Ishikawa (cell line): Measurements from ENCODE around the gene SEC24D.

ENCODE experiments used
- CEBPB ChIP-seq: IDR thresholded peaks from 2 replicates; pipeline ENCODE4 v1.6.1; 2012
- CREB1 ChIP-seq: IDR thresholded peaks from 2 replicates; pipeline ENCODE4 v1.6.1; 2012; ENCODE audit warnings: low read depth
- EGR1 ChIP-seq: IDR thresholded peaks from 2 replicates; pipeline ENCODE4 v1.6.1; 2012
- EP300 ChIP-seq: IDR thresholded peaks from 2 replicates; pipeline ENCODE4 v1.6.1; 2012; ENCODE audit warnings: borderline replicate concordance
- FOXM1 ChIP-seq: IDR thresholded peaks from 2 replicates; pipeline ENCODE4 v1.6.1; 2012; ENCODE audit warnings: low read depth, borderline replicate concordance
- NFIC ChIP-seq: IDR thresholded peaks from 2 replicates; pipeline ENCODE4 v1.6.1; 2012
- RAD21 ChIP-seq: IDR thresholded peaks from 2 replicates; pipeline ENCODE4 v1.6.1; 2012; ENCODE audit warnings: low read depth
- TAF1 ChIP-seq: IDR thresholded peaks from 2 replicates; pipeline ENCODE4 v1.6.1; 2012; ENCODE audit warnings: low read depth, mild to moderate bottlenecking
- TCF12 ChIP-seq: IDR thresholded peaks from 2 replicates; pipeline ENCODE4 v1.6.1; 2012; ENCODE audit warnings: low read depth
- TEAD4 ChIP-seq: IDR thresholded peaks from 2 replicates; pipeline ENCODE4 v1.6.1; 2012
- YY1 ChIP-seq: IDR thresholded peaks from 2 replicates; pipeline ENCODE4 v1.6.1; 2012; ENCODE audit warnings: low read depth
- ZBTB7A ChIP-seq: IDR thresholded peaks from 2 replicates; pipeline ENCODE4 v1.6.1; 2012; ENCODE audit warnings: low read depth
- TF ChIP-seq, protein P1 (sequence below): IDR thresholded peaks from 2 replicates; pipeline ENCODE4 v1.6.1; 2012
- TF ChIP-seq, protein P2 (sequence below): IDR thresholded peaks from 2 replicates; pipeline ENCODE4 v1.6.1; 2012
- TF ChIP-seq, protein P3 (sequence below): IDR thresholded peaks from 2 replicates; pipeline ENCODE4 v1.6.1; 2012; ENCODE audit warnings: low read depth, mild to moderate bottlenecking

Gene SEC24D

DNA sequence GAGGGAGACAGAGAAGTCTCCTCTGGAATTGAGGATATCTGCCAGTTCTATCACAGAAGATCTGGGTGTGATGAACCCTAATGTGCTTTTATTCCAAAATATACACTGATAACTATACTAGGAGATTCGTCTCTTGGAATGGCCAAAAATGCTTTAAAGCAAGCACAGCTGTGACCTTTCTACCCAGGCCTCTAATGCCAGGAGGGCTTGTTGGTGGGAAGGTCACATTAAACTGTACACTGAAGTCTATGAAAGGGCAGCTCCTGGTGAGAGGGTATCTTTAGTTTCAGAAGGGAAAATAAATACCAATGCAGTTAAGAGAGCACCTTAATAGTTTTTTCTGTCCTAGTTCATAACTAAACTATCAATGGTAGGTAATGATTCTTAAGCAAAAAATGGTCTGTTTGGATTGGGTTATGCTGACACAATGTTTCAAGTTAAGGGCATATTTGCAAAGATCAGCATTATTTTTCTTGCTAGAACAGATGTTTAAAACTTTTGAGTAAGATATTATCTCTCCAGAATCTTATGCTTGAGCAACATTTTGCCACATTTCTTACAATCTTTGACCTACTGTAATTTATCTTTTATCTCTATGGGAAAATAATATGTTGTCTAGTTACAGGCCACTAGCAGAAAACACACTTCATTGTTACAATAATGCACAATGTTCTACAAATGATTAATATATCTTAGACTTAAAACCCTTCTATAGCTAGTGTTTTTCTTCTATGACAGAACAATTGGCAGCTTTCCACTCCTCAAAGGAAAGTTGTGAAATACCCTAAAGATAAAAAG, 59.6 kb downstream of the SEC24D start:
- TF ChIP-seq CREB1 (no peak), TCF12 (no peak), NFIC (no peak), FOXM1 (no peak), EP300 (no peak)
- TF ChIP-seq, protein P1, sequence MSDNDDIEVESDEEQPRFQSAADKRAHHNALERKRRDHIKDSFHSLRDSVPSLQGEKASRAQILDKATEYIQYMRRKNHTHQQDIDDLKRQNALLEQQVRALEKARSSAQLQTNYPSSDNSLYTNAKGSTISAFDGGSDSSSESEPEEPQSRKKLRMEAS: no peak
- TF ChIP-seq, protein P2, sequence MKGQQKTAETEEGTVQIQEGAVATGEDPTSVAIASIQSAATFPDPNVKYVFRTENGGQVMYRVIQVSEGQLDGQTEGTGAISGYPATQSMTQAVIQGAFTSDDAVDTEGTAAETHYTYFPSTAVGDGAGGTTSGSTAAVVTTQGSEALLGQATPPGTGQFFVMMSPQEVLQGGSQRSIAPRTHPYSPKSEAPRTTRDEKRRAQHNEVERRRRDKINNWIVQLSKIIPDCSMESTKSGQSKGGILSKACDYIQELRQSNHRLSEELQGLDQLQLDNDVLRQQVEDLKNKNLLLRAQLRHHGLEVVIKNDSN: no peak

DNA sequence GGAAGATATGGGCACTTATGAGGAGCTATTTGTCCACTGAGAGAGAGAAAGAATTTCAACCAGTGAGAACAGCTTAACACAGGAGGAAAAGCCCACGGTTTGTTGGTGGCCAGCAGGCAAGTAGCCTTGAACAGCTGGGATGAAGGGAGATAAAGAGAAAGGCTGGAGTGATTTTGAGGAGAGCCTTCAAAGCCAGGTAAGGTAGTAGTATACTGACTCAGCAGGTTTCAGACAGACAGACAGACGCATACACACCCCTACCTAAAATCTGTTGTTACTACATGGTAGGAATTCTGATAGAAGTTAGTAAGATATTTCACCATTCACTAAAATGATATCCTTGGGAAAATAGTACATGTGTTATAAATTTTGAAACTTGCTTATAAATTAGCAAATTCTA, 60.5 kb downstream of the SEC24D start:
- TF ChIP-seq, protein P1: no peak
- TF ChIP-seq, protein P3, sequence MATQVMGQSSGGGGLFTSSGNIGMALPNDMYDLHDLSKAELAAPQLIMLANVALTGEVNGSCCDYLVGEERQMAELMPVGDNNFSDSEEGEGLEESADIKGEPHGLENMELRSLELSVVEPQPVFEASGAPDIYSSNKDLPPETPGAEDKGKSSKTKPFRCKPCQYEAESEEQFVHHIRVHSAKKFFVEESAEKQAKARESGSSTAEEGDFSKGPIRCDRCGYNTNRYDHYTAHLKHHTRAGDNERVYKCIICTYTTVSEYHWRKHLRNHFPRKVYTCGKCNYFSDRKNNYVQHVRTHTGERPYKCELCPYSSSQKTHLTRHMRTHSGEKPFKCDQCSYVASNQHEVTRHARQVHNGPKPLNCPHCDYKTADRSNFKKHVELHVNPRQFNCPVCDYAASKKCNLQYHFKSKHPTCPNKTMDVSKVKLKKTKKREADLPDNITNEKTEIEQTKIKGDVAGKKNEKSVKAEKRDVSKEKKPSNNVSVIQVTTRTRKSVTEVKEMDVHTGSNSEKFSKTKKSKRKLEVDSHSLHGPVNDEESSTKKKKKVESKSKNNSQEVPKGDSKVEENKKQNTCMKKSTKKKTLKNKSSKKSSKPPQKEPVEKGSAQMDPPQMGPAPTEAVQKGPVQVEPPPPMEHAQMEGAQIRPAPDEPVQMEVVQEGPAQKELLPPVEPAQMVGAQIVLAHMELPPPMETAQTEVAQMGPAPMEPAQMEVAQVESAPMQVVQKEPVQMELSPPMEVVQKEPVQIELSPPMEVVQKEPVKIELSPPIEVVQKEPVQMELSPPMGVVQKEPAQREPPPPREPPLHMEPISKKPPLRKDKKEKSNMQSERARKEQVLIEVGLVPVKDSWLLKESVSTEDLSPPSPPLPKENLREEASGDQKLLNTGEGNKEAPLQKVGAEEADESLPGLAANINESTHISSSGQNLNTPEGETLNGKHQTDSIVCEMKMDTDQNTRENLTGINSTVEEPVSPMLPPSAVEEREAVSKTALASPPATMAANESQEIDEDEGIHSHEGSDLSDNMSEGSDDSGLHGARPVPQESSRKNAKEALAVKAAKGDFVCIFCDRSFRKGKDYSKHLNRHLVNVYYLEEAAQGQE: no peak

DNA sequence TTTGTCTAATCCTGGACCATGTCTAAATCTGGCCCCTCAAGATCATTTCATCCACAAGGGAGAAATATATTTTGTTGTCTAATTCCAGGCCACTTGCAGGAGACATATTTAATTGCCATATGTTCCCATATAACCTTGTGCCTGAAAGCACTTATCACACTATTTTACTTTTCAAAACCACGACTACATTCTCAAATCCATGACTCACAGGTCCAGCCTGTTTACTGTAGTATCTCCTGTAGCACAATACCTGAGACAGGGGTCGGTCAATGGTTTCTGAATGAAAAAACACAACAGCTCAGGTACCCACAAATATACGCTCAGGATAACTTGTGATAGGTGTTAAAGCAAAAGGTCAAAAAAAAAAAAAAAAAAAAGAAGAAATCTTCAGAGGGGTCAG, 60.9 kb downstream of the SEC24D start:
- TF ChIP-seq CEBPB (no peak), EGR1 (no peak), EP300 (no peak), NFIC (no peak), TAF1 (no peak), FOXM1 (no peak), CREB1 (no peak)
- TF ChIP-seq, protein P2: no peak

DNA sequence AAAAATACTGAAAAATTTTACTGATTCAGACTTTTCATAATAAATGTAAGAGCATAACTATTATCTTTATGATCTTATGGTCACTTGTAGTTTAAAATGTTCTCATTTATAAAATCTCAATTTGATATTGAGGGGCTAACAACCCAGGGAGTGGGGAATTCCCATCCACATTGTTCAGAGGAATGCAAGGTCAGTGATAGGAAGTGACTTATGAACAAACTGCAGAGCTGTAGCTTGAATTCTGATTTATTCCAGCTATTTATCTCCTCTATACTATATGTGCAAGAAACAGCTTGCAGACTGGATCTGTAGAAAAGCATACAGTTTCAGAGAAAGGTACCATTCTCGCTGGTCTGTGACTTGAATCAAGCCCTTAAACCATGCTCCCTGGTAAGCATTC, 61.6 kb downstream of the SEC24D start:
- TF ChIP-seq ZBTB7A (no peak), YY1 (no peak), CREB1 (no peak), NFIC (no peak), FOXM1 (no peak), TCF12 (no peak)
- TF ChIP-seq, protein P3: no peak

DNA sequence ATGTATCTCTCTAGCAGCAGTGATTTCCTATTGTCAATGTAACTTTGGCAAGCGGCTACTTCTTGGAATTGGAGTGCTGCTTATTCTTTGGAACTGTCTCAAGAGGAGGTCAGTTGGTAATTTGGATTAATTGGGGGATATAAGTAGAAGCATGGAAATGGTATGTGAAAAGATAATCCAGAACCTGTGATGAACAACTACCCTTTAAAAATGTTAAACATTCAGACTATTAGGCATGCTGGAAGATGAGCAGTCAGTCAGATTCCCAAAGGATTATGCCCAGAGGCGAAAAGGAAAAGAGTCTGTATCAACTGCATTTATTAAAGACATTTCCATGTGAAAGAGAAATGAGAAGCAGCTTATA, 62.5 kb downstream of the SEC24D start:
- TF ChIP-seq, protein P2: no peak
- TF ChIP-seq FOXM1: no peak
- no peak for TF ChIP-seq TAF1

DNA sequence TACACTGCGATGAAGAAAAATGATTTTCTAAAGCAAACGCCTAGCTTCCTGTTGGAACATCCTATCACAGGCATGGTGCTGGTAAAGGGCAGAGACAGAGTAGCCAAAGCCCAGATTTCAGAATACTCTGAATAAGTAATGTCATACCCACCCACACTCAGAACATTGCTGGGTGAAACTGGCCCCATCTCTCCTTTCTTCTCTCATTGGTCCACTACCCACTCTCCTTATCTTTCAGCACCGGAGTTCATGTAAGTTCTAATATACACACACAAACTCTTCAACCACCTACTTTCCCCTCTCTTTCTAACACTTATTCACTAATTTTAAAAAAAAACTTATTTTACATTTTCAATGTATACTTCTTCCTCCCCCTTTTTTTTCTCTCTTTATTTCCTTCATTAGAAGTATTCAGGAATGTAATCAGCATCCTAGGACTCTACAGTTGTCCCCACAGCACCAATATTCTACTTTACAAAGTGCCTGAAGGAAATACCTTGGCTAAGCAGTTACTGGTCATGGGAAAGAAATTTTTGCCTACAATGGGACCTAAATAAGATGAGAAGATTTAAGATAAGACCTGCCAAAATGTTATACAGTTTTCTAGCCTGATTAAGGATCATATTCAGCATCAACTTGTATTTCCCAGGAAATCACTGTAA, 63.0 kb downstream of the SEC24D start:
- TF ChIP-seq TEAD4: no peak
- TF ChIP-seq, protein P2: no peak
- no peak for TF ChIP-seq CREB1
- TF ChIP-seq ZBTB7A: no peak
- TF ChIP-seq TAF1: no peak
- TF ChIP-seq NFIC: no peak
- TF ChIP-seq, protein P1: no peak
- no peak for TF ChIP-seq EGR1
- TF ChIP-seq RAD21: no peak
- no peak for TF ChIP-seq FOXM1
- no peak for TF ChIP-seq TCF12
